Heart right ventricle (tissue), 16 donors: ENCODE data around the gene SEL1L. TPM values are rescaled to one million over a fixed set of nuclear protein-coding genes. Genes with fewer than 3 reads are reported as not detected.
"Not testable (repeated sequence)": the region's sequence is repeated elsewhere in the genome, so short reads cannot be mapped to it uniquely, and the experiment has no call there.

Experiments
- ATAC-seq, 8 donors: fragments of 200-7000 bp; cut with Tn5 transposase; one replicate each; pipeline ENCODE4 v1.9.1; 2020; ENCODE audit warnings: mild to moderate bottlenecking in 8 of 8, moderate library complexity in 8 of 8, moderate number of reproducible peaks in 1 of 8
- DNase-seq, 2 donors: peaks; one replicate each; pipeline ENCODE4 v3.0.0-alpha.2; 2020
- H3K27ac ChIP-seq, 10 donors: fragments of 200-600 bp; sonication (generic) in 2 of 10; one replicate each; pipeline versions ENCODE4 v1.5.0 to v1.8.0; 2020 to 2022; ENCODE audit warnings: mild to moderate bottlenecking in 3 of 10
- H3K27me3 ChIP-seq, 7 donors: fragments of 200-600 bp; one replicate each; pipeline ENCODE4 v1.8.0; 2021 to 2022; ENCODE audit warnings: mild to moderate bottlenecking in 2 of 7
- H3K36me3 ChIP-seq, 9 donors: fragments of 200-600 bp; sonication (generic) in 1 of 9; one replicate each; pipeline versions ENCODE4 v1.5.0 to v1.8.0; 2020 to 2022; ENCODE audit warnings: mild to moderate bottlenecking in 2 of 9
- H3K4me1 ChIP-seq, 9 donors: fragments of 200-600 bp; sonication (generic) in 1 of 9; one replicate each; pipeline versions ENCODE4 v1.5.0 to v1.8.0; 2020 to 2022; ENCODE audit warnings: mild to moderate bottlenecking in 4 of 9
- H3K4me3 ChIP-seq, 10 donors: fragments of 200-600 bp; sonication (generic) in 2 of 10; one replicate each; pipeline versions ENCODE4 v1.5.0 to v1.8.0; 2020 to 2022; ENCODE audit warnings: mild to moderate bottlenecking in 7 of 10, moderate library complexity in 2 of 10
- H3K9me3 ChIP-seq, 11 donors: fragments of 200-600 bp in 10 of 11; sonication (generic) in 2 of 11; one replicate each; pipeline versions ENCODE4 v1.5.0 to v1.8.0; 2013 to 2022; ENCODE audit warnings: mild to moderate bottlenecking in 2 of 11, control low read depth in 1 of 11, moderate library complexity in 1 of 11
- WGBS, 2 donors: extraction: QIAGEN DNeasy Blood & Tissue Kit; methylation state at CpG; one replicate each; pipeline ENCODE4 v1.1.7; 2013; ENCODE audit warnings: inconsistent platforms in 1 of 2; 5-methylcytosine and 5-hydroxymethylcytosine counted together
- intact Hi-C, 10 donors: fragments of 100-400 bp; cut with DNase I; formaldehyde crosslinking; loops; one replicate each; pipeline versions ENCODE4 v1.11.1 to v1.14.2; 2022
- polyA plus RNA-seq, 2 donors: library from polyadenylated mRNA; stranded (reverse); fragments of 200-250 nt; gene quantifications; one replicate each; pipeline ENCODE4 v1.2.3, GENCODE V29; 2013
- total RNA-seq, 10 donors: library from RNA; stranded (reverse); fragmentation: NEBNext Ultra II Directional in 3 of 10; extraction: Animal tissue kit (Norgen Biotek cat#: 25700) in 3 of 10; gene quantifications; one replicate each; pipeline versions ENCODE4 v1.2.1 to v1.2.4, GENCODE V29; 2021 to 2023
- TF ChIP-seq, protein P1 (sequence below), 9 donors: fragments of 200-600 bp; sonication (generic) in 2 of 9; IDR thresholded peaks; one replicate each; pipeline versions ENCODE4 v1.5.0 to v1.8.0; 2021 to 2022; ENCODE audit warnings: antibody characterized with exemption in 9 of 9, mild to moderate bottlenecking in 5 of 9, moderate library complexity in 1 of 9
- donor health status: Arrhythmogenic right ventricular cardiomyopathy.
- donor health status: ischemic (EF 13 %, LVEDD 7.1; RV severe dilation, severe dysfunction).
- donor health status: healthy with polysubstance abuse.
- donor health status: DM: no; HTN: yes; CAD: no.
- donor health status: DM: no; HTN: no; CAD: no.
- donor health status: ischemic (EF 25% LVEDD 6.9; RV normal size, moderate dysfunction).
- donor health status: ischemic (EF 25% LVEDD 5.7; RV mildly dilated, moderate dysfunction).
- donor health status: healthy.
- donor health status: DM: yes; HTN: yes; CAD: no.
- donor health status: Ischemic cardiomyopathy.
- donor health status: ischemic (EF 35%, LVEDD 5.7; RV mildly dilated, moderate dysfunction).
- donor health status: nonischemic (EF 11% LVEDD 7.7; RV severe dilation, severe dysfunction).
- donor health status: DM: yes; HTN: yes; CAD: no.
- donor health status: PGD.
- donor health status: ischemic (EF 29% LVEDD 5.4; RV normal size, mild dysfunction).
- donor health status: nonischemic (EF 23%, LVEDD 6.1; RV moderate dilation, normal function).

SEL1L gene
- total and polyA plus RNA-seq, 12 donors, result 10.6 to 87.7 (median 57.1) TPM

DNA sequence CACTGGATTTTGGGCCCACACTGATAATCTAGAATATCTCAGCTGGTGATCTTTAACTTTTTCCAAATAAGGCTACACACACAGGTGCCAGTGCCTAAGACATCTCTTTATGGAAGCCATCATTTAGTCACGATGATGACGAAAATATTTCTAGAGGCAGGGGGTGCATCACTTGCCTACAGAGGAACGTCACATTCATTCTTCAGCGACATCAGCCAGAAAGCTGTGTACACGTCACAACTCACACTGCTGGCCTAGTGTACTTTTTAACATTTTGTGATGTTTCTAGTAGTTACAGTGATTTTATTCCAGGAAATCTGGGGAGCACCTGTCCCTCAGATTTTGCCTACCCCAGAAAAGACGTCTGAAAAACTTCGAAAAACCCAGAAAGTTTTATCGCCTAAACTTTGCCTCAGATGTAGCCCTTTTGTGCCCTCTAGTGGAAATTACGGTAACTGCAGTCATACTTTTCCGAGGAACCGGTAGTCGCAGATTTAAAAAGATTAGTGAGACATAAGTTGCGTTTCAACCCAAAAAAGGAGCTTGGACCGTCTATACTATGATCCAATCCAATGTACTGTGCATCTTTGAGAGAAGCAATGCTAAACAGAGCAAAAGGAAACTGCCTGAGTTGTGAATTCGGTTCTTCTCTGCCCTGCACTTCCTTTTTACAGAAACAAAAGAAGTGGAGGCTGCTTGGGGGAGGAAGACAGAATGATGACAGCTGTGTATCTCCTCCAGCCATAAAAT is 69.2 kb downstream of the SEL1L start:
- peak in 6 of 8 donors; percentile 43 to 54 (median 51) for ATAC-seq
- no peaks in the 10 kb centered on the region for H3K9me3 ChIP-seq
- peak in 1 of 2 donors; percentile 63 for DNase-seq
- TF ChIP-seq, protein P1, sequence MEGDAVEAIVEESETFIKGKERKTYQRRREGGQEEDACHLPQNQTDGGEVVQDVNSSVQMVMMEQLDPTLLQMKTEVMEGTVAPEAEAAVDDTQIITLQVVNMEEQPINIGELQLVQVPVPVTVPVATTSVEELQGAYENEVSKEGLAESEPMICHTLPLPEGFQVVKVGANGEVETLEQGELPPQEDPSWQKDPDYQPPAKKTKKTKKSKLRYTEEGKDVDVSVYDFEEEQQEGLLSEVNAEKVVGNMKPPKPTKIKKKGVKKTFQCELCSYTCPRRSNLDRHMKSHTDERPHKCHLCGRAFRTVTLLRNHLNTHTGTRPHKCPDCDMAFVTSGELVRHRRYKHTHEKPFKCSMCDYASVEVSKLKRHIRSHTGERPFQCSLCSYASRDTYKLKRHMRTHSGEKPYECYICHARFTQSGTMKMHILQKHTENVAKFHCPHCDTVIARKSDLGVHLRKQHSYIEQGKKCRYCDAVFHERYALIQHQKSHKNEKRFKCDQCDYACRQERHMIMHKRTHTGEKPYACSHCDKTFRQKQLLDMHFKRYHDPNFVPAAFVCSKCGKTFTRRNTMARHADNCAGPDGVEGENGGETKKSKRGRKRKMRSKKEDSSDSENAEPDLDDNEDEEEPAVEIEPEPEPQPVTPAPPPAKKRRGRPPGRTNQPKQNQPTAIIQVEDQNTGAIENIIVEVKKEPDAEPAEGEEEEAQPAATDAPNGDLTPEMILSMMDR (IDR thresholded peaks at IDR 0.05), result peak; percentile 81 to 94 (median 89)
- H3K4me1 ChIP-seq, result peaks cover 0 to 10% (median 0%) of the 10 kb centered on the region in 9 donors
- H3K36me3 ChIP-seq, result no peaks in the 10 kb centered on the region
- WGBS, 2 donors, result 17 to 18% methylated on average over 15 of the region's 15 CpGs
- intact Hi-C loops, result loop anchor here in 5 of 10 donors (2.0 to 10.0 kb wide), 3 partner anchors 196 to 470 kb away; no protein-coding TSS in a partner anchor
- H3K4me3 ChIP-seq, result peak overlapping the region in 9 of 10 donors; percentile 21 to 60 (median 51)
- H3K27ac ChIP-seq, result peak overlapping the region in 4 of 10 donors; percentile 33 to 89 (median 46)
- H3K27me3 ChIP-seq, result no peaks in the 10 kb centered on the region

DNA sequence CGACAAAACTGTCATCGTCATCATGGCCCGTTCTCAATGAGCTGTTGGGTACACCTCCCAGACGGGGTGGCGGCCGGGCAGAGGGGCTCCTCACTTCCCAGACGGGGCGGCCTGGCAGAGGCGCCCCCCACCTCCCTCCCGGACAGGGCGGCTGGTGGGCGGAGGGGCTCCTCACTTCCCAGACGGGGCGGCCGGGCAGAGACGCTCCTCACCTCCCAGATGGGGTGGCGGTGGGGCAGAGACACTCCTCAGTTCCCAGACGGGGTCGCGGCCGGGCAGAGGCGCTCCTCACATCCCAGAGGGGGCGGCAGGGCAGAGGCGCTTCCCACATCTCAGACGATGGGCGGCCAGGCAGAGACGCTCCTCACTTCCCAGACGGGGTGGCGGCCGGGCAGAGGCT is 71.3 kb downstream of the SEL1L start:
- not testable (repeated sequence) for H3K4me3 ChIP-seq
- intact Hi-C loops, result loop anchor here in 3 of 10 donors (10.0 kb wide), 1 partner anchor 468 kb away; no protein-coding TSS in a partner anchor

DNA sequence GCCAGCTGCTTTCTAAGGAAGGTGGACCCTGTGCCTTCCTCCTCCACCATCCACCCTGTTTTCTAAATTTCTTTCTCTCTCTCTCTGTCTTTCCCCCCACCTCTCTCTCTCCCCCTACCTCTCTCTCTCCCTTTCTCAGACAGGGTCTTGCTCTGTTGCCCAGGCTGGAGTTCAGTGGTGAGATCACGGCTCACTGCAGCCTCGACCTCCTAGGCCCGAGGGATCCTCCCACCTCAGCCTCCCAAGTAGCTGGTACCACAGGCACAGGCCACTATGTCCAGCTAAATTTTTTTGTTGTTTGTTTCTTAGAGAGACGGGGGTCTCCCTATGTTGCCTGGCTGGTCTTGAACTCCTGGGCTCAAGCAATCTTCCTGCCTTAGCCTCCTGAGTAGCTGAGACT is 73.7 kb downstream of the SEL1L start:
- DNase-seq, result no peak
- intact Hi-C loops, result loop anchor here in 4 of 10 donors (10.0 kb wide), 2 partner anchors 465 to 505 kb away; partner anchors contain the start of gene TSHR (in 1 of the 4)
- Histone ChIP-seq H3K27ac (no peak overlapping the region), H3K9me3 (no peaks in the 10 kb centered on the region), H3K36me3 (no peaks in the 10 kb centered on the region), H3K27me3 (no peaks in the 10 kb centered on the region), H3K4me1 (peaks cover 0 to 7% (median 0%) of the 10 kb centered on the region in 9 donors), H3K4me3 (no peak overlapping the region)
- TF ChIP-seq, protein P1 (IDR thresholded peaks at IDR 0.05), result no peak
- 94 to 98% methylated on average over 4 of the region's 4 CpGs for WGBS, 2 donors
- ATAC-seq, result no peak

More for the DNA sequence above, 71.3 kb downstream of the SEL1L start:
- not testable (repeated sequence) for H3K27ac ChIP-seq, H3K9me3 ChIP-seq, H3K36me3 ChIP-seq, ATAC-seq, H3K27me3 ChIP-seq, DNase-seq
- 95 to 96% methylated on average over 30 of the region's 30 CpGs for WGBS, 2 donors
- peaks cover 0 to 10% (median 0%) of the 10 kb centered on the region in 9 donors for H3K4me1 ChIP-seq

DNA sequence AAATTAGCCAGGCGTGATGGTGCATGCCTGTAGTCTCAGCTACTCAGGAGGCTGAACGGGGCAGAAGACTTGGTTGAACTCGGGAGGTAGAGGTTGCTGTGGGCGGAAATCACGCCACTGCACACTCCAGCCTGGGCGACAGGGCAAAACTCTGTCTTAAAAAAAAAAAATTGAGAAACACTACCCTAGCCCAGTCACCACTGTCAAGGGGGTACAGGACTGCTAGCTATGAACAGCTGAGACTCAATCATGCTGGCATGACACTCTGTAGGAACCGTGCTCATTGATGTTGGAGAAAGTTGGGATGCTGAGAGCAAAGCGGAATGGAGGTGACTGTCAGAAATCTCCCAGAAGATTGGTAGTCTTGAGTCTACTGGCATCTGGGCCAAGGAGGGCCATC is 75.3 kb downstream of the SEL1L start:
- intact Hi-C loops, result loop anchor here in 1 of 10 donors (10.0 kb wide), 2 partner anchors 464 to 504 kb away; partner anchors contain the start of gene TSHR
- DNase-seq (no peak), ATAC-seq (no peak)
- WGBS, 2 donors, result 95 to 97% methylated on average over 8 of the region's 8 CpGs
- Histone ChIP-seq H3K9me3 (no peaks in the 10 kb centered on the region), H3K4me3 (no peak overlapping the region), H3K4me1 (peaks cover 0 to under 1% (median 0%) of the 10 kb centered on the region in 9 donors), H3K36me3 (no peaks in the 10 kb centered on the region), H3K27me3 (peaks cover 0 to 2% (median 0%) of the 10 kb centered on the region in 7 donors), H3K27ac (no peak overlapping the region)
- TF ChIP-seq, protein P1 (IDR thresholded peaks at IDR 0.05), result no peak
